ENCODE results near the gene MYO3A.

DNA sequence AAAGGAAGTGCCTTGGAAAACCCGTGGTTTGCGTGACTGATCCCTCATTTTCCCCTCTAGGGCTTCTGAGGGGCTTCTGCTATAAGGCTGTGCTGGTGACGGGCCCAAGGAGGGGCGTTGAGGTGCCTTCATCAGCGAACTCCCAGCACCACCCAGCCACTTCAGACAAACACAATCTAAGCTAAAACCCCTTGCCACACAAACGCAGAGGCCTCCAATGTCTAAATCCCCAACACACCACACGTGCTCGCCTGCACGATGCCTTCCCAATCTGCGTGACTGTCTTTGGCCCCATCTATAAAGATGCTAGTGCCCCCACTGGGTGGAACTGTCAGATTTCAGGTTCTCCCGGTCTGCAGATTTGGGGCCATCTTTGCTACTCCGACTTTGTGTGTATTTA, 278.5 kb downstream of the MYO3A start:
- TF ChIP-seq, protein P1, sequence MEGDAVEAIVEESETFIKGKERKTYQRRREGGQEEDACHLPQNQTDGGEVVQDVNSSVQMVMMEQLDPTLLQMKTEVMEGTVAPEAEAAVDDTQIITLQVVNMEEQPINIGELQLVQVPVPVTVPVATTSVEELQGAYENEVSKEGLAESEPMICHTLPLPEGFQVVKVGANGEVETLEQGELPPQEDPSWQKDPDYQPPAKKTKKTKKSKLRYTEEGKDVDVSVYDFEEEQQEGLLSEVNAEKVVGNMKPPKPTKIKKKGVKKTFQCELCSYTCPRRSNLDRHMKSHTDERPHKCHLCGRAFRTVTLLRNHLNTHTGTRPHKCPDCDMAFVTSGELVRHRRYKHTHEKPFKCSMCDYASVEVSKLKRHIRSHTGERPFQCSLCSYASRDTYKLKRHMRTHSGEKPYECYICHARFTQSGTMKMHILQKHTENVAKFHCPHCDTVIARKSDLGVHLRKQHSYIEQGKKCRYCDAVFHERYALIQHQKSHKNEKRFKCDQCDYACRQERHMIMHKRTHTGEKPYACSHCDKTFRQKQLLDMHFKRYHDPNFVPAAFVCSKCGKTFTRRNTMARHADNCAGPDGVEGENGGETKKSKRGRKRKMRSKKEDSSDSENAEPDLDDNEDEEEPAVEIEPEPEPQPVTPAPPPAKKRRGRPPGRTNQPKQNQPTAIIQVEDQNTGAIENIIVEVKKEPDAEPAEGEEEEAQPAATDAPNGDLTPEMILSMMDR (IDR thresholded peaks at IDR 0.05; ENCODE audit: low read depth, low read length, missing input control): no peak
- TF ChIP-seq, protein P2, sequence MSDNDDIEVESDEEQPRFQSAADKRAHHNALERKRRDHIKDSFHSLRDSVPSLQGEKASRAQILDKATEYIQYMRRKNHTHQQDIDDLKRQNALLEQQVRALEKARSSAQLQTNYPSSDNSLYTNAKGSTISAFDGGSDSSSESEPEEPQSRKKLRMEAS (IDR thresholded peaks at IDR 0.05): no peak
- TF ChIP-seq YY1 (IDR thresholded peaks at IDR 0.05) (no peak), FOXA1 (IDR thresholded peaks at IDR 0.05) (no peak)

Data from liver (tissue), 2 donors.